Tongue (tissue), 3 donors: ENCODE results near the gene ZNF275. TPM values are rescaled to one million over a fixed set of nuclear protein-coding genes. Genes with fewer than 3 reads are reported as not detected.
"Not testable (repeated sequence)": the region's sequence is repeated elsewhere in the genome, so short reads cannot be mapped to it uniquely, and the experiment has no call there.

Experiments used
- DNase-seq: peaks from one replicate; pipeline ENCODE4 v3.0.0-alpha.2; 2015
- small RNA-seq: library from RNA; depleted of rRNA; stranded (forward); fragments of <200 nt; gene quantifications from one replicate; pipeline ENCODE3, GENCODE V24; 2014; ENCODE audit warnings: low replicate concordance
- total RNA-seq: library from RNA; depleted of rRNA; stranded (reverse); fragments of >200 nt; gene quantifications from one replicate; pipeline ENCODE4 v1.2.3, GENCODE V29; 2014

Gene ZNF275
- total RNA-seq, 1 donor from 2014 or later: 10.6 TPM

- no peak for DNase-seq
Measured at GRCh38 chrX:153387987-153388721, 54.2 kb downstream of the ZNF275 start.

GRCh38 chrX:153388722-153389459 is 54.9 kb downstream of the ZNF275 start:
- no peak for DNase-seq

- not testable (repeated sequence) for DNase-seq
Measured at GRCh38 chrX:153389460-153389768, 55.5 kb downstream of the ZNF275 start.

GRCh38 chrX:153392642-153393321 is 58.8 kb downstream of the ZNF275 start:
- DNase-seq: no peak

- DNase-seq: no peak
Measured at GRCh38 chrX:153394612-153395011, 60.7 kb downstream of the ZNF275 start.

- DNase-seq: no peak
Measured at GRCh38 chrX:153395613-153396319, 61.8 kb downstream of the ZNF275 start.

GRCh38 chrX:153396320-153397195 is 62.6 kb downstream of the ZNF275 start:
- DNase-seq: no peak

GRCh38 chrX:153397256-153397960 is 63.5 kb downstream of the ZNF275 start:
- no peak for DNase-seq

- DNase-seq: no peak
Measured at GRCh38 chrX:153398275-153398960, 64.5 kb downstream of the ZNF275 start.

GRCh38 chrX:153400146-153401132 is 66.5 kb downstream of the ZNF275 start:
- DNase-seq: no peak

- DNase-seq: no peak
Measured at GRCh38 chrX:153401133-153401764, 67.3 kb downstream of the ZNF275 start, which contains the start of gene PNMA6E. Gene PNMA6E (minus strand): TSS chrX:153401350. CDS start chrX:153398849, 2,501 bp downstream.

Small RNAs within 50 kb of the gene (small RNA-seq; reads per million reads assigned to genes)
- not detected for gene AC152007.1

Other genes with a start within 250 kb of the ZNF275 start
- not detected for gene MAGEA1, start 154.9 kb upstream of the ZNF275 start, total RNA-seq
- gene PNMA6F, start 12.4 kb upstream of the ZNF275 start, total RNA-seq: not detected
- gene PNMA6E, start 67.2 kb downstream of the ZNF275 start, total RNA-seq: not detected
- gene ZFP92, start 77.3 kb downstream of the ZNF275 start, total RNA-seq: 1.4 TPM
- 2.2 TPM for gene TREX2, start 111.9 kb downstream of the ZNF275 start, total RNA-seq
- 20.7 TPM for gene HAUS7, start 136.4 kb downstream of the ZNF275 start, total RNA-seq
- gene BGN, start 160.8 kb downstream of the ZNF275 start, total RNA-seq: 62.2 TPM
- 0.41 TPM for gene ATP2B3, start 183.5 kb downstream of the ZNF275 start, total RNA-seq